HG03469 (cell line): ENCODE data around the gene TRIB2.

Experiments
- ATAC-seq: cut with Tn5 transposase; IDR thresholded peaks from one replicate; pipeline ENCODE4 v1.9.1; 2021; ENCODE audit warnings: mild to moderate bottlenecking, moderate library complexity, moderate number of reproducible peaks; ENCODE audit not compliant: unreplicated experiment

The TRIB2 gene

DNA sequence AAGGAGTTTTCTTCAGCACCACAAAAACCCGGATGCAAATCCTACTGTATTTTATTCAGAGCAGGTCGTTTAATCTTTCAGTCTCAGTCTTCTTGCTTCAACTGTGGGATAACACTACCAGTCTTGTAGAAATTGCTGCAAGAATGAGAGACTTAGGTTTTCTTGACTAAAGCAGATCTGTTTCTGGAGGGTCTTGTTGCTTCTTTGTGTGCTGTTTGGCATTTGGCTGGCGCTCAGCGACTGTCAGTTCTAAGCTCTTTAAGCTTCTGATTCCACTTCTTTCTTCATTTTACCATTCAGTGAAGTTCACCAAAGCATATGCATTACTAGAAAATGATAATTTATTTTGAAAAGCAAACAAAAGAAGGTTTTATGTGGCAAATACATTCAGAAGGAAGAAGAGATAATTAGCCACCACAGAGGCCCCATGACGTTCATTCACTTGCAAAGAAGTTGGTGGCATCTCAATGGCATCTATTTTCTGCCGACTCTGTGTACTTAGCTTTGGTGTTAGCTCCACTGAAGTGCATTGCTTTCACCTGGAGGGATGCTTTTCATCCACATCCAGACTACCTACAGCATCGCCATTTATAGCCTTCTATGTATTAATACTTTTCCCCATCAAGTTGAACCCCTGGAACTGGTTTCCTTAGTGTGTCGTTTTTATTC, 53.7 kb downstream of the TRIB2 start:
- ATAC-seq = no peak

DNA sequence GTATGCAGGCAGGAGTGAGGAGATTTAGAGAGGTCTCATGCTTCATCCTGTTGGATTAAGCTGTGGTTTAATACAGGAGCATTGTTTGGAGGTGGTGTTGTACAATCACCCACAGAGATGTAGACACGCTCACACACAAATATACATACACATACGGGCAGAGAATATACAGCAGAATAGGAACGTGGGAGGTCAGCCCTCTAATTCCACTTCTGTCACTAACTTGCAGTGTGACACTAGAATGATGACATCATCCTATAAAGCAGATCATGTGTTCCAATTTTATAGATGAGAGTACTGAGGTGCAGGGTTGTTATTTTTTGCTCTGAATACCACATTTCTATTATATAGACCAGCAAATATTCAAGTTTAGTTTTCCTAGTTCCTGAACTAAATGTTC, 54.4 kb downstream of the TRIB2 start:
- no peak for ATAC-seq

DNA sequence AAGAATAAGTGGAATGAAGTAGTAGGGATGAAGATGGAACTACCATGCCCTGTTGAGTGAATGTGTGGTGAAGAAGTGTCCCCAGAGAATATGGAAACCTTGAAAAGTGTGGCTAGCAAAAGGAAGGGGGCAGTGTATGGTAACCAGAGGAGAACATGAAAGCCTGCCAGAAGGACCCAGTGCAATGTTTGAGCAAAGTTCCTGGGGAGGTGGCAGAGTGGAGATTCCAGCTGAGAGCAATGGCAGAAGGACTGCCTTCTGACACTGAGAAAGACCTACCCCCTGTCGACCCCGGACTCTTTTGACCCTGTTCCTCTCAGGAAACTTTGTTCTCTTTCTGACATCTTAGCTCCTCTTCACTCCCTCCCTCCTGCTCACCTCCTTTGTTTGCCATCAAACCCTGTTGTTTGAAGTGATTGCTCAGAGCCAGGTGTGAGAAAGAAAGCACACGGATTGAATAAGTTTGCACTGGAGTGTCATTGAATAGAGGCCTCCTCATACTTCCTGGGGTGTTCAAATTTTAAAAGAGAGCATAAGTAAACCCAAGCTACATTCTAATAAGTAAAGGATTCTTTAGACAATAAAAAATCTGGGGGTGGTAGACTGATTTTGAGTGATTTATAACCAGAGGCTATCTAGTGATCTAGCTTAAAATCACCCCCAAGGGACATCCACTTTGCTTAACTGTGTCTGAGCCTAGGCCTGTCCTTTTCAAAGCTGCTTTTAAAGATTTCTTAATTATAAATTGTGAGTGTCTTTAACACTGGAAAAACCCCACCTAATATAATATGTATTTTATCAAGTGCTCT, 57.1 kb downstream of the TRIB2 start:
- no peak for ATAC-seq

DNA sequence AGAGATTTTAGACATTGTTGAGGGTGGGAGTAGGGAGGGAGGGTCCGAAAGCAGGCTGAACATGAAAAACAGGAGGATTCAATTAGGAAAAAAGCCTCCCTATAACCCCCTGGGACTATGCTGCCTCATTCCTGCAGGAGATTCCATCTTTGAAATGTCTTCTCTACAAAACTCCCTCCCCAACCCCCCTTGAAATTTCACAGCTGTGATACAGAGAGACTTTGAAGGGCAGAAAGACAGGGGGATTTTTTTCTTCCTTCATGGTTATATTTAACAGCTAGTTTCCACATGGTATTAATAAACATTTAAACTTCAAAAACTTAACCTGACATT, 57.6 kb downstream of the TRIB2 start:
- ATAC-seq = no peak

DNA sequence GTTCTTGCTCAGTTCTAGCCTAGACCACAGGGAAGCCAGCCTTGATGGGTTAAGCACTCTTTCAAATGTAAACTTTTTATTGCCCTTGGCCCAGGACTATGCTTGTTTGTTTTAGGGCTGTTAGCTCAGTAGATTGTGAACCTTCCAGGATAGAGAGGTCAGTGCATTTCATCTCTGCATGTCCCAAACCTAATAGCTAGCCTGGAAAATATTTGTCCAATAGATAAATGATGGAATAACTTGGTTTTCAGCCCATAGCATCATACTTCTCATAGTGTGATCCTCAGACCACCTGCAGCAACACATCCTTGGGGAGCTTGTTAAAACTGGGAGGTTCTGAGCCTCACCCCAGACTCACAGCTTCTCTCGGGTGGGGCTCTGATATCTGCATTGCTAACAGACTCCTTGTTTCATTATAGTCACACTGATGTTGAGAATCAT, 59.8 kb downstream of the TRIB2 start:
- ATAC-seq = no peak

DNA sequence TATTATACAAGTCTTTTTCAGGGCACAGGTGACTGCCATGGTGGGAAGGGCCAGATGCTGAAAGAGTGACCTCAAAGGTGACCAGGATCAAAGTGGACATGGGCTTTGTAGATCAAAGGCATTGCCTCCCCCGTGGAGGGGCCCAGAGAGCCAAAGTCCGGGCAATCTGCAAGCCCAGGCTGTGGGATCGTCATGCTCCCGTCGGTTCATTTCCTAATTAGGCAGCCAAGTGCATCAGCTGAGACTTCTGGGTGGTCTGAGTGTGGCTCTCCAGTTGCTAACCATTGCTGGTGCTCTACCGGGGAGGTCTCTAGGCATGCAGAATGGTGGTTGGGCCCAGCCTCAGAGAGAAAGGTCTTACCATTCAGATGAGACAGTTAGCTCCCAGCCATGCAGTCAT, 61.6 kb downstream of the TRIB2 start:
- ATAC-seq = no peak

DNA sequence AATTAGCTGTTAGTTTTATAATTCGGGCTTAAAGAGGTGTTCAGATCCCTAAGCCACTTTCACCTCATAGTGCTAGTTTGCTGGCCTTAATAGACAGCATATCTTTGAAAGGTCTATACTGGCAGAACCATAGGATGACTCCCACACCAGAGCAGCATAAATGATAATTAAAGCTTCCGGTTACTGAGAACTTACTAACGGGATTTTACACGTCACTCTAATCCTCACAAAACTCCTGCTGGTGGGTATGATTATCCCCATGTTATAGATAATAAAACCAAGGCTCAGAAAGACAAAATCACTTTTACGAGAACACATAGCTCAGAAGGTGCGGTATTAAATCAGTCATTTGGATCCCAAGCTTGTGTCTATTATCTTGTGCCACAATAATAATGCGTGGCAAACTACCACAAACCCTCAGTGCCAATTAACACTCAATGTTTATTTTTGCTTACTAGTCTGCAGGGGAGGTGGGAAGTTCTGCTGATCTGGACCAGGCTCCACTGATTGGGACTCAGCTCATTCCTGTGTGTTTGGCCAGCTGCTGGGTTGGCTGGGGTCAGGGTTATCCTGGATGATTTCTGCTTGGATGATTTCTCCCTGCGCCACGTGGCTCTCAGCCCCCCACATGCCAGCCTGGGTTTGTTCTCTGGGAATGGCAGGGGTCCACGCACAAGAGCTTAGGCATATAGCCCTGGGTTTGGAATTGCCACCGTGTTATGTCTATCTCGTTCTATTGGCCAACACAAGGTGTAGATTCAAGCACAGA, 62.3 kb downstream of the TRIB2 start:
- ATAC-seq = no peak

DNA sequence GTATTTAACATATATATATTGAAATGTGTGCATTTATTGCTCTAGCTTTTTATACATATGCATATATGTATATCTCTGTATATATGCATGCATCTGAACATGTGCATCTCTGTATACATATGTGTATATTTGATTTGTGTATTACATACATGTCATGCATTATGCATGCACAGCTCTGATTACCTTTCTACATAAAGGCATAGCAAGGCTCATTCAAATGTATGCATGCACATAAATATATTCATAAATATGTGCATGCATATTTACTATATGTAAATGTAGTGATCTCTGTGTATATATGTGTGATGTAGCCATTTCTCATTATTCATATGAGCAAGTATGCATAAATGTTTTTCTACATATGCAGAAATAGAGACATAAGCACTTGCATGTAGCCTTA, 64.6 kb downstream of the TRIB2 start:
- no peak for ATAC-seq

DNA sequence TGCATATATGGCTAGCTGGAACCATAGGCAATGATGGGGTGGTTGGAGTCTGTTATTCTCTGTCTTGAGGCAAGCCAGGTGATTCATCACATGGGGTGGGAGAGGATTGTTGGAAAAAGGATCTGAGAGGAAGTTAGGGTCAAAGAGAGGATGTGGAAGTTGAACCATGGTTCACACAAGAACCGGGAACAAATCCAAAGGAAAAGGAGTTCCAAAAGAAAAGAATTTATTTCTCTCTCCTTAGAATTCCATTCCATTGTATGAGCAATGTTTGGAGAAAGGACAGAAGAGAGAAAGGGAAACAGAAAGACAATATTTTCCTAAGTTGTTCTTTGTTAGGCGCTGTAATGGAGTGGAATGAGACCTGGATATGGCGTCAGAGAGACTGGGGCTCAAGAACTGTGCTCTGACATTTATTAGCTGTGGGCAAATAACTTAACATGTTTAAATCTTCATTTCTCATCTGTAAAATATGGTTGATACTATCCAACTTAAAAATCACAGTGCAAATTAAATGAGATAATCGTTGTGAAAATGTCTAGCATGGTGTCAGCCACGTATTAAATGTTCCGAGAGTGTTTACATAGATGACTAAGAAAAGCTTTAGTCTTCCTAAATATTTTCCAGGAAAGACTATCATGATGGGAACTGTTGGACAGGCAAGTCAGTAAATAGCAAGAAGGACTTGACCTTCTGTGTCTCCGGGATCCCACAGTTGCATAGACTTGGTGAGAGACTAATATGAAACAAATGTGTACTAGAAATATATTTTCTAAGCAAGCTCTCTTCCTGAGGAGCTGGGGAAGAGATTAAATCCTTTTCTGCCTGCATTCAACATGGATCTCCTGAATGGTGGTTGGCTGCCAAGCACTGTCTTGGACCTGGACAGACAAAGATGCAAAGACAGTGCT, 71.4 kb downstream of the TRIB2 start:
- ATAC-seq = no peak

DNA sequence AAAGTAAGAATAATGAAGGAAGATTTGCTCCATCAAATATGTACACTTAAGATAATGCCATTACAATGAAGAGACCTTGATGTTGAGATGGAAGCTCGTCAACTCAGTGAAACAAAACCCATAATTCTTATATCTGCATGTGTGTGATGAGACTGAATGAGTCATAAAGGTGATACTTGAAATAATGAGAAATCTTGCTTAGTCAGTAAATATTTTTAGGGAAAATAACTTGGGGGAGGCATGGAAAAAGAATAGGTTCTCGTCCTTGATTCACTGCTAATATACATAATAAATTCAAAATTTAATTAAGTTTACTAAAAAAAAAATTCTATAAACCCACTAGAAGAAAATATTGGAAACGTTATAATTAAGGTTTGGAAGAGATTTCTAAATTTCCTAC, 75.2 kb downstream of the TRIB2 start:
- ATAC-seq = no peak
